HFF-Myc (cell line): Measurements from ENCODE around the gene ALOX12.
"Not testable (repeated sequence)": the region's sequence is repeated elsewhere in the genome, so short reads cannot be mapped to it uniquely, and the experiment has no call there.

Experiments used
- DNase-seq: peaks from one replicate; pipeline ENCODE4 v3.0.0-alpha.2; 2011; ENCODE audit warnings: low read depth; ENCODE audit errors: extremely low read depth
- H3K4me3 ChIP-seq: replicated peaks from 2 replicates; pipeline ENCODE4 v1.5.1; 2011; ENCODE audit warnings: low read depth, mild to moderate bottlenecking, control low read depth, low read length
- CTCF ChIP-seq: IDR thresholded peaks from 2 replicates; pipeline ENCODE4 v1.5.1; 2012; ENCODE audit warnings: mild to moderate bottlenecking, low read depth, low read length, control low read depth; ENCODE audit errors: missing control alignments

ALOX12 gene

GRCh38 chr17:6969323-6969726 is 26.5 kb upstream of the ALOX12 start:
- no peak overlapping the region for H3K4me3 ChIP-seq
- no peak for DNase-seq
- TF ChIP-seq CTCF, result no peak

GRCh38 chr17:6970992-6971391 is 24.9 kb upstream of the ALOX12 start:
- no peak for DNase-seq
- no peak overlapping the region for H3K4me3 ChIP-seq
- no peak for TF ChIP-seq CTCF

- not testable (repeated sequence) for DNase-seq, H3K4me3 ChIP-seq
These were observed 16.4 kb upstream of the ALOX12 start for GRCh38 chr17:6979440-6979839.

- no peak overlapping the region for H3K4me3 ChIP-seq
- no peak for DNase-seq
- no peak for TF ChIP-seq CTCF
These were observed 14.4 kb upstream of the ALOX12 start for GRCh38 chr17:6981426-6981825.

- H3K4me3 ChIP-seq, result no peak overlapping the region
- no peak for TF ChIP-seq CTCF
- no peak for DNase-seq
These were observed 10.6 kb upstream of the ALOX12 start for GRCh38 chr17:6985266-6985665.

GRCh38 chr17:6986676-6987075 is 9.2 kb upstream of the ALOX12 start:
- H3K4me3 ChIP-seq, result no peak overlapping the region
- no peak for DNase-seq
- TF ChIP-seq CTCF, result no peak

GRCh38 chr17:6989779-6990178 is 6.1 kb upstream of the ALOX12 start:
- no peak for TF ChIP-seq CTCF
- no peak overlapping the region for H3K4me3 ChIP-seq
- DNase-seq, result no peak

GRCh38 chr17:6993613-6994056 is 2.2 kb upstream of the ALOX12 start:
- H3K4me3 ChIP-seq, DNase-seq: not testable (repeated sequence)
